ENCODE data around the gene STAC3.

- no peak for TF ChIP-seq CTCF (IDR thresholded peaks at IDR 0.05)
- no peak for TF ChIP-seq POLR2A (IDR thresholded peaks at IDR 0.05)
- TF ChIP-seq EP300 (IDR thresholded peaks at IDR 0.05) = no peak
- TF ChIP-seq POLR2AphosphoS5 (IDR thresholded peaks at IDR 0.05) = no peak
Measured at GRCh38 chr12:57224278-57224972, 26.6 kb downstream of the STAC3 start.

All from sigmoid colon (tissue), 4 donors.